Activated T-helper 9 cell treated with anti-CD3 and anti-CD28 coated beads, Interleukin-2, amount 50 U/mL, for 16 hours (primary cell): ENCODE results near the gene PGAM5.

Source experiments
- DNase-seq: peaks from one replicate; pipeline ENCODE4 v3.0.0-alpha.2; 2020; ENCODE audit warnings: low read depth

The PGAM5 gene

DNA sequence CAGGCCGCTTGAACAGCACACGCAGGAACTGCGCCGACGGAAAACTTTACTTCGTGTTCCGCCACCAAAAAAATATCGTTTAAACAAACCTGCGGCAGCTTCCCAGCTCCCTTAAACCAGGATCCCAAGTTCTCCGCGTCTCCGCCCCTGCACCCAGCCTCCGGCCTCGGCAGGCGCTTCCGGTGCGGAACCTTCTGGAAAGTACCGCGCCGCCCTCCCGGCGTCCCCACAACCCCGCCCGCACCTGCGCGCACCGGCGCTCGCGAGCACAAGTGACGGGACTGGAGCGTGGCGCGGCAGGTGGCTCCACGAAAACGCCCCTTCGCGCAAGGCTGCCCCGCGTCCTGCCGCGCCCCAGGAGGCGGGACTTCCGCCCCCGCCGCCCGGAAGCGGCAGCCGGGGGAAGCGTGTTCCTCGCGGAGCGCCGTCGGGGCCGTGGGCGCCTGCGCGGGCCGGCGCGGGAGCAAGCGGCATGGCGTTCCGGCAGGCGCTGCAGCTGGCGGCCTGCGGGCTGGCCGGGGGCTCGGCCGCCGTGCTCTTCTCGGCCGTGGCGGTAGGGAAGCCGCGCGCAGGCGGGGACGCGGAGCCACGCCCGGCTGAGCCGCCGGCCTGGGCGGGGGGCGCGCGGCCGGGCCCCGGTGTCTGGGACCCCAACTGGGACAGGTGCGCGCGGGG lies at the start of gene PGAM5:
Gene PGAM5 (plus strand): TSS at position 438 of the 675 bp plus-strand sequence. CDS start 35 bp downstream, at position 473.
- DNase-seq = peak; percentile 90

GRCh38 chr12:132660996-132661395 lies 49.6 kb upstream of the PGAM5 start:
- DNase-seq = no peak

DNA sequence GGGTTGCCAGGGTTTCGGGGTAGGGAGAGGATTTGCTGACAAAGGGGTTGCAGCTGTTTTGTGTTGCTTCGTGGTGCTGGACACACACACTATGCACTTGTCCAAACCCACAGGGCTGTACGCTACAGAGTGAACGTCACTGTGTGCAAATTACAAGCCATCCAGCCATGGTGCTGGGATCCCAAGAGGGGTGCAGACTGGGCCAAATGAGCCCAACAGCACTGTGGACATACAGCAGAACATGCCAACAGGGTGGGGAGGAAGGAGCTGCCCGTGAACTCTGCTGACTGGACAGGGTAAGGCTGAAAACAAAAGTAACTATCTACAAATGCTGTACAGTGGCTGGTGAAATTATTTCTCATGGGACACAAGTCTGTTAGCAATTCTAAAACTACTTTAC lies 48.7 kb upstream of the PGAM5 start:
- no peak for DNase-seq

DNA sequence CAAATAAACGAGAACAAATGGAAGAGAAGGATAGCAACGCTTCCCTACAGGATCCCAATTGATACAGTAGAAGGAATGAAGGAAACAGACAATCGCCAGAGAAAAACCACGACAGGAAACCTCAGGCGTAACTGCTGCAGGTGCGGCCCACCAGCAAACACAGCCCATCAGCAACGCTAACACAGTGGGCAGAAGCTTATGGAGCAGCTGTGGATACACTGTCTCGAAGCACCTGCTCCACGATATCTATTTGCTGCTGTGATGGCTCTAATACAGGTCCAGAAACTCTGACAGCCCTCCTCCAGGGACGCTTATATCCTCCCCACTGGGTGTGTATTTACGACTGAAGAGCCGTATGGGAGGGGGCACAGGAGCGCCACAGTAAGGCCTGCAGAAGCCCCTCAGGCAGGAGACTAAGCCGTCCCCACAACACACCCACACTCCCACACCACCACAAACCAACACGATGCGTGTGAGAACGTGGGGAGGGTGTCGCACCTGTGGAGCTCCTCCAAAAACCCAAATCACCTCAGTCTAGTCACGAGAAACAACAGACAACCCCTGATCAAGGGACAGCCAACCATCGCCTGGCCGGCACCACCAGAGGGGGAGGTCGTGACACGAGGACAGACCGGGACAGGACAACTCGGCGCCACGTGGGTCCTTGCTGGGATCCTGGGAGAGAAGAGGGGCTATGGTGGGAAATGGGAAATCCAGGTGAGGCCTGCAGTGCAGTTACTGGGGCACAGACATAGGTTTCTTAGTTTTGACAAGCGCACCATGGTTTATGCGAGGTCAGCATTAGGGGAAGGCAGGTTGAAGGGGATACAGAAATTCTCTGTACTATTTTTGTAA lies 47.5 kb upstream of the PGAM5 start:
- no peak for DNase-seq

DNA sequence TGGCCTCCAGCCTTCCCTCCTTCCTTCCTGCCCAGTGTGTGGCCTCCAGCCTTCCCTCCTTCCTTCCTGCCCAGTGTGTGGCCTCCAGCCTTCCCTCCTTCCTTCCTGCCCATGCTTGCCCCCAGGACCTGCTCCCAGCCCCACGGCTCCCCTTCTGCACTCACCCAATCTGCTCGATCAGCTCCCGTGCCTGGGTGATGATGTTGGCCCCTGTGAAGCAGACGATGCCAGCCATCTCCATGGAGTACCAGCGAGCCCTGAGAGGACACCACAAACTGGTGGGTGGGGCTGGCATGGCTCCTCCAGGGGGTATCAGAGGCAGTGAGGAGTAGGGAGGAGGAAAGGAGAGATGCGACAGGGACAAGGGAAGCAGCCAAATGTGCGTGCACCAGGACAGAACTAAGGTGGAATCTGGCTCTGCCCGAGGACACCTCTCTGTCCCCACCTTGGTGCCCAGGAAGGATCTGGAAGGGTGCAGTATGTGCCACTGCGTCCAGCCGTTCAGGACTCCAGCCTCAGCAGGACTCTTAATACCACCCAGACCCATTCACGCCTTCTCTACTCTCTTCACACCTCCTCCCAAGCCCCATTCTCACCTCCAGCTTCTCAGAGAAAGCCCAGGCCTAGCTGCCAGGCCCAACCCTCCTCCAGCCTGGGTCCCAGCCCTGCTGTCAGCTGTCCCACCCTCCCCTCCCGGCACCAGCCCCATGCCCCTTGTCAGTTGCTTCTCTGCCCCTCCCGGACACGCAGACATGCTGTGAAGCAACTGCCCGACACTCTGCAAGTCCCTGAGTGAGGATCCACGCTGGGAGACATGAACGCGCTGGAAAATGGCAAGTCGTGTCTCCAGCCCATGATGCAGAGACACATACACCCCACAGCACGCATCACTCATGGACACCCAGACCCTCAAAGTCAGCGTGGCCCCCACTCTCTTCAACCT lies 46.2 kb upstream of the PGAM5 start:
- no peak for DNase-seq

GRCh38 chr12:132665149-132665491 lies 45.5 kb upstream of the PGAM5 start:
- DNase-seq = no peak

GRCh38 chr12:132665794-132666193 lies 44.8 kb upstream of the PGAM5 start:
- DNase-seq = no peak

GRCh38 chr12:132668191-132669088 lies 42.2 kb upstream of the PGAM5 start:
- DNase-seq = no peak

DNA sequence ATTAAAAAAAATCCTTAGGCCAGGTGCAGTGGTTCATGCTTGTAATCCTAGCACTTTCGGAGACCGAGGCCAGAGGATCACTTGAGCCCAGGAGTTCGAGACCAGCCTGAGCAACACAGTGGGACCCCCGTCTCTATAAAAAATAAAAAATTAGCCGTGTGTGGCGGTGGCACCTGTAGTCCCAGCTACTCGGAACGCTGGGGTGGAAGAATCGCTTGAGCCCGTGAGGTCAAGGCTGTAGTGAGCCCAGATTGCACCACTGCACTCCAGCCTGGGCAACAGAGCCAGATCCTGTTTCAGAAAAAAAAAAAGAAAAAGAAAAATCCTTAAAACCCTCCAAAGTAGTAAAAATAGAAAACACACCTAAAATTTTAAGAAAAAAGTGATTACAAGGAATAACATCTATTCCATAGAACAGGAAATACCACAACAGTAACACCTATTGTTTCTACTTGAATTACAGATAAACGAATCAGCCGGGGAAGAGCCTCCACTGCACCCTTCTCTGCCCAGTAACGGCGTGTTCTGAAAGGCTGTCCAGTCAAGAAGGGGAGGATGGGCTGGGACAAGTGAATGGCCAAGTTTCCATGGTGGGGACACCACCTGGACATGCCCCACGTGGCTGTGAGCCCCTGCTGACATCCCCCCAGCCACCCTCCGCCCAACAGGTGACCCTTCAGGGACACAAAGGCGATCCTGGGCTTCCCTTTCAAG lies 41.3 kb upstream of the PGAM5 start:
- no peak for DNase-seq

DNA sequence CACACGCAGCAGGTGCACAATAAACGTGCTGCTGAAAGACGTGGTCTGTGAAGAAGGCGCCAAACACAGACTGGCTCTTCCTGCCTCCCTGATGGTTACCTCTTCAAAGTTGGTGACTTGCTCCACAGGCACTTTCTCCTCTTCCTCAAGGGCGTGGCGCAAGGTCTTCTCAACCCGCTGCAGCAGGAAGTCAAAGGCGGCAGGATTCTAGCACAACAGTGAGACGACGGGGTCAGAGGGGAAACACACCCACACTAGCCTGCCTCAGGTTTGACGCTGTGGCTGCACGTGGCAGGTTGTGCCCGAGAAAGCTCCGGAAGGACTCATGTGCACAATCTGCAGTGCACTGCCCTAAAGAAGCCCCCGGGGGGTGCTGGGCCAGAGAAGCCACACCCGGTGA lies 38.5 kb upstream of the PGAM5 start:
- DNase-seq = no peak

GRCh38 chr12:132672678-132673077 lies 38.0 kb upstream of the PGAM5 start:
- no peak for DNase-seq

DNA sequence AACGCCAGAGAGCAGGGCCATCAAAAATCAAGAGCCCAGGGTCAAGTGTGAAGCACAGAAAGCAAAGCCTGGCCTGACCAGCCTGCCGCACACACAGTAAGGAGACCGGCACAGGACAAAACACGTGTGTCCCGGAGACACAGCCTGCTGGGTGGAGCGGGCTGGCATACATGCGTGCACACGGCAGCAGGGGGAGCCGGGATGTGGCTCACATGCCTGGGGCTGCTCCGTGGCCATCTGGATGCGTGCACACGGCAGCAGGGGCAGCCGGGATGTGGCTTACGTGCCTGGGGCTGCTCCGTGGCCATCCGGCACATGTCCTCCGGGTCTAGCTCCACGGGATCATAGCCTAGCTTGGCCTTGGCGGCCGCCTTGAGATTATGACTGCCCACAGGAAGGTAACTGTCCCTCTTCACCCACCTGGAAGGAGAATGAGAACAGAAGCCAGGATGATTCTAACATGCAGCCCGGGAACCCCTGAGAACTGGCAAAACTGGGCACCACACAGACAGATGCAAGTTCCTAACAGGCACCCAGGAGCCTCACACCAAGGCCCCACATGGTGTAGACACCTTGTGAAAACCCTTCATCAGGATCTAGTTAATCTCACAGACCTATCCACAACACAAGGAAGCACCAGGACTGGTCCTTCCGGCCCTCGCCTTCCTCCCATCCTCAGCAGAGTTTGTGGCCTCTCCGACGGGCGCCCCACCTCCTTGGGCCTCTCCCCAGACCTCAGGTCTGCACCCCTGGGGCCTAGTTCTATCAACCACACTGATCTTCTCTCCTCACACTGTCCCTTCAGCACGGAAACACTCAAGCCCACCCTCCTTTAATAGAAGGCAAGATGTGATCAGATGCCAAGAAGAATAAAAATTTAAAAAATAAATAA lies 37.1 kb upstream of the PGAM5 start:
- DNase-seq = no peak

- no peak for DNase-seq
Observed at GRCh38 chr12:132674561-132674960, 36.1 kb upstream of the PGAM5 start.

DNA sequence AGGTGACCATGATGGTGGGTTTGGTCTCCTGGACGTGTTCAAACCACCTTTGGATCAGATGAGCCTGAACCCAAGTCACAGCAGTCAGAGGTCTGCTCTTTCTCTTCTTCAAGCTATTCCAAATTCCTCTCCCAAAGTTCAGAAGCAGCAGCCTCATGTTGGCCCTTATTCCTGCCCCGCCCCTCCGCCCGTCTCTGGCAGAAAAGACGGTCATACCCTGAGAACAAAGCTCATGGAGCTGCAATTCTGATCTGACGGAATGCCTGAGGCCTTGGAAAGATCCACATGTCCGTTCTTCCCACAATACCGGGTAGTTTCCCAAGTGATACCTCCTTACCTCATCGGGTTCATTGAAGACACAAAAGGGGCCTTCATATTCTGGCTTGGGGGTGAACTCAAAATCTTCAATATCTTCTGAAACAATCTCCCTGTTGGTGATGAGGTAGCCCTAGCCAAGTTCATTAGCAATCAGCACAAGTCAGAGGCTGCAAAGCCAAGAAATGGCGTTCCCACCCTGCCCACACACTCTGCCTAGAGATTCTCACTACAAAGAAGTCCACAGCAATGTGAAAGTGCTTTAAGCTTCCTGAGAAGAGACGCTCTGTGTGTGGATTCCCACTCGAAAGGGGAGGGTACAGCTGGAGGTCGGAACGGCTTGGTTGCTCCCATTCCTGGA lies 34.7 kb upstream of the PGAM5 start:
- no peak for DNase-seq

DNA sequence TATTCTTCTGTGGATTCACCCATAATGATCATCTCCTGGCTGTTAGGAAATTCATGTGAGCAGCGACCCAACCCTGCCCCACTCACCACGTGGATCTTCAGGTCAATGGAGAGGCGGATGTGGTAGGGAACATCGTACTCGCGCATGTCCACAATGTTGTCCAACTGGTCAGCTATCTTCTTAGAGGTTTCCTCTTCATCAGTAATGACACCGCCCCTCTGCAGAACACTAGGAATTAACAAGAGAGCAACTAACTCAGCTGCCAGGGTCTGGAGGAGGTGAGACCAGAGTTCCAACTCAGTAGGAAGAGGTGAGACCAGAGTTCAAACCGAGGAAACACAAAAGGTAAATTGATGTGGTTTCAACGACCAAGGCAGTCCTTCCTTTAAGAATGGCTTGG lies 33.1 kb upstream of the PGAM5 start:
- DNase-seq = no peak

GRCh38 chr12:132685400-132685799 lies 25.2 kb upstream of the PGAM5 start:
- DNase-seq = no peak

DNA sequence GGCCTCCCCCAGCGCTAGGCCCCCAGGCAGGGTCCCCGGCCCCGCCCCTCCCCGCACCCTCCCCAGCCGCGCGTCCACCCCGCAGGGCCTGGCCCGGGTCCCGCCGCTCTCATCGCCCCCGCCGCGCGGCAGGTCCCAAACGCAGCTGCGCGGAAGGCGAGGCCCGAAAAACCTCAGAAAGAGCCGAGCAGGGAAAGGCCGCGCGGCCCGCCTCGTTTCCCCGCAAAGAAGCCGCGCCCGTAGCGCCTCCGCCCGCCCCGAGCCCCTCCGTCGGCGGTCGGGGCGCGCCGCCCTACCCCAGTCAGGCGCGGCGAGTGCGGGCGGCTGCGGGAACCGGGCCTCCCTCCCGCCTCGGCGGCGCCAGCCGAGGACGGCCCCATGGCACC lies 23.8 kb upstream of the PGAM5 start:
- DNase-seq = no peak

- peak; percentile 94 for DNase-seq
Observed at GRCh38 chr12:132687211-132688164, 23.2 kb upstream of the PGAM5 start, which contains the start of the genes POLE and PXMP2. Gene POLE (minus strand): TSS chr12:132687342. CDS start chr12:132687315, 27 bp downstream. Gene PXMP2 (plus strand): TSS chr12:132687587. CDS start chr12:132687671, 84 bp downstream.
